H1 (cell line): Measurements from ENCODE around the gene SLC66A1. TPM values are rescaled to one million over a fixed set of nuclear protein-coding genes. Genes with fewer than 3 reads are reported as not detected.

Experiments
- CTCF ChIA-PET: fragments of 300-600 bp; sonication (Branson Sonifier 250); formaldehyde crosslinking; loops from one replicate; lab custom pipeline; 2021; ENCODE audit not compliant: partially characterized antibody; lab: Charles Lee
- POLR2A ChIA-PET: fragments of 300-600 bp; sonication (Branson Sonifier 250); formaldehyde crosslinking; loops from one replicate; lab custom pipeline; 2021; ENCODE audit warnings: inconsistent platforms; ENCODE audit not compliant: partially characterized antibody; lab: Charles Lee
- DNase-seq, 2 experiments: peaks; one replicate each; pipeline versions ENCODE4 v3.0.0 to v3.0.0-alpha.2; 2010 to 2022; ENCODE audit warnings: low spot score in 2 of 2, low read depth in 1 of 2, mixed read lengths in 1 of 2
- FAIRE-seq: peaks from 2 replicates; lab custom pipeline; 2011; peaks lifted over from hg19 to GRCh38; lab: Jason Lieb, UNC
- H2AFZ ChIP-seq: 2 replicates; pipeline ENCODE4 v1.8.1; 2012; ENCODE audit warnings: low read length, inconsistent platforms
- H2AK5ac ChIP-seq: 2 replicates; pipeline ENCODE4 v1.6.1; 2013; ENCODE audit warnings: low read depth, low read length
- H2BK120ac ChIP-seq: replicated peaks from 2 replicates; pipeline ENCODE3; 2013; ENCODE audit warnings: low read depth, low read length, inconsistent platforms
- H2BK12ac ChIP-seq: 2 replicates; pipeline ENCODE4 v1.6.1; 2013; ENCODE audit warnings: low read depth, low read length
- H2BK15ac ChIP-seq: 2 replicates; pipeline ENCODE4 v1.6.1; 2013; ENCODE audit warnings: low read length
- H2BK20ac ChIP-seq: 2 replicates; pipeline ENCODE4 v1.6.1; 2013; ENCODE audit warnings: low read length
- H2BK5ac ChIP-seq: 2 replicates; pipeline ENCODE4 v1.6.1; 2013; ENCODE audit warnings: low read depth, low read length
- H3K14ac ChIP-seq: 2 replicates; pipeline ENCODE4 v1.6.1; 2013; ENCODE audit warnings: inconsistent platforms; ENCODE audit not compliant: insufficient read length
- H3K18ac ChIP-seq: 2 replicates; pipeline ENCODE4 v1.6.1; 2013; ENCODE audit warnings: low read length; ENCODE audit errors: extremely low read depth
- H3K23ac ChIP-seq: 2 replicates; pipeline ENCODE4 v1.6.1; 2013; ENCODE audit warnings: inconsistent platforms; ENCODE audit not compliant: insufficient read length
- H3K23me2 ChIP-seq: 2 replicates; pipeline ENCODE4 v1.6.1; 2013; ENCODE audit warnings: low read depth, low read length
- H3K27ac ChIP-seq: 2 replicates; pipeline ENCODE4 v1.6.1; 2011; ENCODE audit warnings: low read depth, low read length, inconsistent platforms
- H3K27me3 ChIP-seq, 4 experiments: replicated peaks in 1 of 4; 1 replicate in 1 of 4; 2 replicates in 3 of 4; pipeline versions ENCODE4 v1.6.1 to v1.8.1; 2011 to 2013; ENCODE audit warnings: low read length in 3 of 4, mild to moderate bottlenecking in 3 of 4, inconsistent platforms in 2 of 4, mixed read lengths in 2 of 4, moderate library complexity in 1 of 4; ENCODE audit not compliant: control insufficient read depth in 3 of 4, insufficient read depth in 3 of 4; ENCODE audit errors: extremely low read depth in 1 of 4
- H3K36me3 ChIP-seq, 4 experiments: 2 replicates each; pipeline versions ENCODE4 v1.6.1 to v1.8.1; 2011 to 2013; ENCODE audit warnings: mild to moderate bottlenecking in 4 of 4, low read length in 3 of 4, moderate library complexity in 2 of 4, control low read depth in 1 of 4, inconsistent platforms in 1 of 4; ENCODE audit not compliant: insufficient read depth in 4 of 4, control insufficient read depth in 2 of 4
- H3K4ac ChIP-seq: replicated peaks from 2 replicates; pipeline ENCODE3; 2013; ENCODE audit warnings: low read length, low read depth, mixed read lengths, inconsistent platforms; ENCODE audit not compliant: insufficient read length
- H3K4me1 ChIP-seq, 4 experiments: replicated peaks in 1 of 4; 1 replicate in 1 of 4; 2 replicates in 3 of 4; pipeline versions ENCODE4 v1.6.1 to v1.8.1; 2011 to 2013; ENCODE audit warnings: low read length in 3 of 4, inconsistent platforms in 2 of 4, mixed read lengths in 1 of 4; ENCODE audit not compliant: insufficient read depth in 4 of 4, control insufficient read depth in 3 of 4
- H3K4me2 ChIP-seq, 2 experiments: 2 replicates each; pipeline versions ENCODE4 v1.6.1 to v1.8.1; 2011 to 2013; ENCODE audit warnings: low read depth in 2 of 2, low read length in 2 of 2, control low read depth in 1 of 2, inconsistent platforms in 1 of 2, mild to moderate bottlenecking in 1 of 2; ENCODE audit not compliant: insufficient read depth in 1 of 2
- H3K4me3 ChIP-seq, 4 experiments: fragments of 200-600, 300-600 bp in 1 of 4; sonication (generic), shearing (Covaris generic), sonication (Bioruptor Twin) in 1 of 4; 2 replicates each; pipeline versions ENCODE4 v1.5.1 to v1.8.1; 2011 to 2016; ENCODE audit warnings: low read length in 4 of 4, low read depth in 3 of 4, control low read depth in 2 of 4, inconsistent platforms in 2 of 4, mild to moderate bottlenecking in 2 of 4, mixed read lengths in 1 of 4, moderate library complexity in 1 of 4; ENCODE audit not compliant: insufficient read depth in 2 of 4; ENCODE audit errors: extremely low read depth in 1 of 4
- H3K56ac ChIP-seq: replicated peaks from 2 replicates; pipeline ENCODE3; 2013; ENCODE audit warnings: low read depth, mild to moderate bottlenecking, mixed read lengths, low read length, inconsistent platforms; ENCODE audit not compliant: insufficient read length
- H3K79me1 ChIP-seq: 2 replicates; pipeline ENCODE4 v1.6.1; 2013; ENCODE audit warnings: low read depth, low read length, control low read depth
- H3K79me2 ChIP-seq, 2 experiments: 2 replicates each; pipeline versions ENCODE4 v1.6.1 to v1.8.1; 2012 to 2013; ENCODE audit warnings: low read length in 2 of 2, mild to moderate bottlenecking in 2 of 2, inconsistent platforms in 1 of 2; ENCODE audit not compliant: insufficient read depth in 2 of 2, control insufficient read depth in 1 of 2
- H3K9ac ChIP-seq, 4 experiments: replicated peaks in 1 of 4; 1 replicate in 1 of 4; 2 replicates in 3 of 4; pipeline versions ENCODE4 v1.6.1 to v1.8.1; 2011 to 2013; ENCODE audit warnings: low read depth in 3 of 4, low read length in 3 of 4, control low read depth in 2 of 4, mild to moderate bottlenecking in 2 of 4, moderate library complexity in 2 of 4, inconsistent platforms in 1 of 4; ENCODE audit errors: extremely low read depth in 1 of 4
- H3K9me3 ChIP-seq, 2 experiments: 2 replicates each; pipeline versions ENCODE4 v1.6.1 to v1.8.1; 2012 to 2013; ENCODE audit warnings: mild to moderate bottlenecking in 2 of 2, moderate library complexity in 2 of 2, control low read depth in 1 of 2, inconsistent platforms in 1 of 2, low read depth in 1 of 2, low read length in 1 of 2, mixed read lengths in 1 of 2; ENCODE audit not compliant: insufficient read depth in 2 of 2
- H4K20me1 ChIP-seq, 2 experiments: replicated peaks in 1 of 2; 2 replicates each; pipeline versions ENCODE3 to v1.8.1; 2011 to 2013; ENCODE audit warnings: inconsistent platforms in 2 of 2, low read length in 2 of 2, mild to moderate bottlenecking in 1 of 2; ENCODE audit not compliant: insufficient read depth in 2 of 2, control insufficient read depth in 1 of 2
- H4K5ac ChIP-seq: 2 replicates; pipeline ENCODE4 v1.6.1; 2013; ENCODE audit warnings: low read length, low read depth, mixed read lengths, inconsistent platforms; ENCODE audit not compliant: insufficient read length
- H4K8ac ChIP-seq: 2 replicates; pipeline ENCODE4 v1.8.0; 2013; ENCODE audit warnings: mild to moderate bottlenecking, moderate library complexity, low read length, inconsistent platforms; ENCODE audit not compliant: insufficient read depth; ENCODE audit errors: extremely low read depth
- H4K91ac ChIP-seq: replicated peaks from 2 replicates; pipeline ENCODE3; 2013; ENCODE audit warnings: low read length, mixed read lengths, inconsistent platforms; ENCODE audit not compliant: insufficient read length
- ATF3 ChIP-seq: IDR thresholded peaks from 2 replicates; pipeline ENCODE4 v1.6.1; 2011; ENCODE audit warnings: low read depth, mild to moderate bottlenecking, low read length; ENCODE audit not compliant: insufficient read depth
- BRCA1 ChIP-seq: IDR thresholded peaks from 2 replicates; pipeline ENCODE4 v1.6.1; 2012; ENCODE audit warnings: low read depth, low read length, improper control_type of control experiment
- CHD2 ChIP-seq: IDR thresholded peaks from 2 replicates; pipeline ENCODE4 v1.6.1; 2012; ENCODE audit warnings: low read length, improper control_type of control experiment
- EGR1 ChIP-seq: IDR thresholded peaks from 2 replicates; pipeline ENCODE4 v1.6.1; 2011; ENCODE audit warnings: low read depth, low read length, borderline replicate concordance
- GTF2F1 ChIP-seq: IDR thresholded peaks from 2 replicates; pipeline ENCODE4 v1.6.1; 2012; ENCODE audit warnings: low read depth, low read length, improper control_type of control experiment, borderline replicate concordance
- JUN ChIP-seq: IDR thresholded peaks from 2 replicates; pipeline ENCODE4 v1.6.1; 2011; ENCODE audit warnings: low read depth, mild to moderate bottlenecking, improper control_type of control experiment, low read length
- NRF1 ChIP-seq: IDR thresholded peaks from 2 replicates; pipeline ENCODE4 v1.6.1; 2011; ENCODE audit warnings: mild to moderate bottlenecking, low read depth, low read length, improper control_type of control experiment
- POU5F1 ChIP-seq: IDR thresholded peaks from 2 replicates; pipeline ENCODE4 v1.6.1; 2011; ENCODE audit warnings: low read depth, mild to moderate bottlenecking, low read length, moderate library complexity
- RNF2 ChIP-seq: fragments of 200-900, 300-1000 bp; sonication (generic); IDR thresholded peaks from 2 replicates; pipeline ENCODE4 v1.7.1; 2016; ENCODE audit warnings: borderline replicate concordance, low read depth, mild to moderate bottlenecking, antibody characterized with exemption, low read length; ENCODE audit not compliant: poor library complexity, severe bottlenecking; ENCODE audit errors: missing control alignments
- SIX5 ChIP-seq: IDR thresholded peaks from 2 replicates; pipeline ENCODE4 v1.6.1; 2011; ENCODE audit warnings: mild to moderate bottlenecking, low read depth, low read length
- USF2 ChIP-seq: IDR thresholded peaks from 2 replicates; pipeline ENCODE4 v1.6.1; 2011; ENCODE audit warnings: low read length, improper control_type of control experiment
- WGBS, 2 experiments: shearing (Covaris generic) in 1 of 2; methylation state at CpG; one replicate each; pipeline versions ENCODE4 v1.1.6 to v1.1.7; 2013 to 2015; ENCODE audit warnings: low lambda C conversion rate in 2 of 2, mixed read lengths in 2 of 2, inconsistent platforms in 1 of 2, low coverage in 1 of 2, missing lambda C conversion rate in 1 of 2; ENCODE audit not compliant: insufficient replicate concordance in 2 of 2, insufficient coverage in 1 of 2, insufficient read length in 1 of 2; ENCODE audit errors: extremely low coverage in 1 of 2, missing lambda C conversion rate in 1 of 2; 5-methylcytosine and 5-hydroxymethylcytosine counted together
- polyA plus RNA-seq, 7 experiments: library from polyadenylated mRNA; depleted of rRNA in 3 of 7; stranded (reverse) in 5 of 7; unstranded in 2 of 7; fragments of >200 nt in 5 of 7; fragments of 200-250 nt in 2 of 7; gene quantifications; 1 replicate in 5 of 7; 2 replicates in 1 of 7; 4 replicates in 1 of 7; pipeline versions ENCODE4 v1.2.1 to v1.2.3, GENCODE V29; 2011 to 2013; ENCODE audit warnings: missing spikeins in 2 of 7, mixed read lengths in 2 of 7
- total RNA-seq: library from RNA; stranded (reverse); fragmentation: NEBNext Ultra II Directional; extraction: Animal tissue kit (Norgen Biotek cat#: 25700); gene quantifications from 2 replicates; pipeline ENCODE4 v1.2.1, GENCODE V29; 2021

SLC66A1 gene
- total and polyA plus RNA-seq, 2 of the 8 experiments (the other 6 are each of a cell fraction or from before 2014, with no cell fraction given) = 16.8 to 27.9 TPM

- Histone ChIP-seq H3K4me2 (no peak overlapping the region), H2BK20ac (no peak overlapping the region), H2AFZ (no peak overlapping the region), H4K5ac (no peak overlapping the region), H3K56ac (no peak overlapping the region), H3K9ac (no peak overlapping the region), H3K4ac (no peak overlapping the region), H3K27me3 (no peaks in the 10 kb centered on the region), H3K23me2 (no peaks in the 10 kb centered on the region), H3K18ac (no peak overlapping the region), H4K20me1 (peaks cover 11 to 14% of the 10 kb centered on the region in 2 experiments), H3K4me3 (no peak overlapping the region), H2BK120ac (no peak overlapping the region), H3K36me3 (no peaks in the 10 kb centered on the region), H3K79me2 (peaks cover 0 to 26% of the 10 kb centered on the region in 2 experiments; a peak in 2 of 4 replicates), H4K91ac (no peak overlapping the region), H2BK15ac (no peak overlapping the region), H3K4me1 (peaks cover 0 to 2% (median 0%) of the 10 kb centered on the region in 4 experiments; a peak in 1 of 7 replicates), H2BK5ac (no peak overlapping the region), H3K14ac (no peak overlapping the region), H3K9me3 (no peaks in the 10 kb centered on the region), H4K8ac (peak overlapping the region; percentile 8; the same call in 1 of the 2 replicates), H2AK5ac (no peak overlapping the region), H3K27ac (no peak overlapping the region), H3K79me1 (peaks cover 9% of the 10 kb centered on the region), H2BK12ac (no peak overlapping the region), H3K23ac (no peak overlapping the region)
- ChIA-PET CTCF (interaction anchor here (0.6 to 8.1 kb wide), 7 partner anchors 8 to 1742 kb away, joined by 3 to 56 read pairs (median 4); no protein-coding TSS in a partner anchor), POLR2A (interaction anchor here (1.1 kb wide), 1 partner anchor 10 kb away, joined by 3 read pairs; no protein-coding TSS in a partner anchor)
- DNase-seq = no peak
- FAIRE-seq = no peak
- 92% methylated on average over 8 of the region's 8 CpGs; no CpG with 5 or more reads in 1 of the 2 experiments for WGBS, 2 experiments
- TF ChIP-seq ATF3 = no peak
- no peak for TF ChIP-seq CHD2
- TF ChIP-seq RNF2 = no peak
- no peak for TF ChIP-seq POU5F1
- no peak for TF ChIP-seq NRF1
- TF ChIP-seq GTF2F1 = no peak
- no peak for TF ChIP-seq USF2
- TF ChIP-seq JUN = no peak
- TF ChIP-seq SIX5 = no peak
- no peak for TF ChIP-seq BRCA1
- no peak for TF ChIP-seq EGR1
Measured at GRCh38 chr1:19363536-19364152, 51.5 kb downstream of the SLC66A1 start.
